ENCODE results near the gene EIPR1. TPM values are rescaled to one million over a fixed set of nuclear protein-coding genes. Genes with fewer than 3 reads are reported as not detected.

Gene EIPR1
- polyA plus RNA-seq, 2 of the 4 experiments (the other 2 are of a cell fraction), result 55.0 to 65.0 TPM

- H3K4me1 ChIP-seq, result peaks cover 5% of the 10 kb centered on the region; the same call in 2 of the 3 replicates
- no peak overlapping the region for H3K4me3 ChIP-seq
- H3K9me3 ChIP-seq, result no peaks in the 10 kb centered on the region
- ChIA-PET POLR2A (no interaction called here), CTCF (no interaction called here)
- FAIRE-seq (no peak), ATAC-seq (no peak), DNase-seq (ENCODE audit: low read depth in 1 of 2, low spot score in 1 of 2) (no peak)
- no peak overlapping the region for H3K27ac ChIP-seq
- H3K4me2 ChIP-seq, result no peak overlapping the region
- WGBS (ENCODE audit: missing lambda C conversion rate), result 87% methylated on average over 11 of the region's 11 CpGs
- TF ChIP-seq FOSL2 (IDR thresholded peaks at IDR 0.05) (no peak), FOSL2 (CRISPR knock-in tag; IDR thresholded peaks at IDR 0.05) (no peak), EP300 (IDR thresholded peaks at IDR 0.05) (no peak), CHD2 (IDR thresholded peaks at IDR 0.05; ENCODE audit: low read length, partially characterized antibody) (no peak), E2F6 (IDR thresholded peaks at IDR 0.05; ENCODE audit: borderline replicate concordance, low read depth) (no peak)
These were observed 173.4 kb downstream of the EIPR1 start for GRCh38 chr2:3204031-3204821.

GRCh38 chr2:3203497-3204019 lies 174.1 kb downstream of the EIPR1 start:
- ChIA-PET POLR2A (no interaction called here), CTCF (no interaction called here)
- no peak overlapping the region for H3K4me3 ChIP-seq
- H3K4me1 ChIP-seq, result peaks cover 10% of the 10 kb centered on the region; the same call in 2 of the 3 replicates
- ATAC-seq (no peak), FAIRE-seq (no peak), DNase-seq (ENCODE audit: low read depth in 1 of 2, low spot score in 1 of 2) (no peak)
- H3K27ac ChIP-seq, result no peak overlapping the region
- WGBS (ENCODE audit: missing lambda C conversion rate), result 94% methylated on average over 16 of the region's 16 CpGs
- TF ChIP-seq RCOR1 (IDR thresholded peaks at IDR 0.05; ENCODE audit: low read depth, low read length), result no peak
- TF ChIP-seq FOSL2 (IDR thresholded peaks at IDR 0.05), result no peak
- TF ChIP-seq FOSL2 (CRISPR knock-in tag; IDR thresholded peaks at IDR 0.05), result no peak
- TF ChIP-seq KDM1A (IDR thresholded peaks at IDR 0.05; ENCODE audit: low read depth), result no peak
- no peak for TF ChIP-seq NPAS2 (CRISPR knock-in tag; IDR thresholded peaks at IDR 0.05; ENCODE audit: borderline replicate concordance)
- H3K4me2 ChIP-seq, result no peak overlapping the region
- no peaks in the 10 kb centered on the region for H3K9me3 ChIP-seq

- Histone ChIP-seq H3K27ac (no peak overlapping the region), H3K4me1 (peaks cover 10% of the 10 kb centered on the region; the same call in 2 of the 3 replicates), H3K4me3 (no peak overlapping the region), H3K4me2 (no peak overlapping the region), H3K9me3 (no peaks in the 10 kb centered on the region)
- ChIA-PET CTCF (no interaction called here), POLR2A (no interaction called here)
- no peak for FAIRE-seq
- DNase-seq (ENCODE audit: low read depth in 1 of 2, low spot score in 1 of 2), result no peak
- WGBS (ENCODE audit: missing lambda C conversion rate), result 93% methylated on average over 9 of the region's 9 CpGs
- no peak for TF ChIP-seq ATOH8 (CRISPR knock-in tag; IDR thresholded peaks at IDR 0.05; ENCODE audit: low read depth)
- TF ChIP-seq NFE2L2 (conservative IDR thresholded peaks at IDR 0.05; ENCODE audit: low read length), result no peak
- no peak for TF ChIP-seq CHD4 (IDR thresholded peaks at IDR 0.05; ENCODE audit: borderline replicate concordance)
- no peak for TF ChIP-seq FOSB (CRISPR knock-in tag; IDR thresholded peaks at IDR 0.05)
- no peak for TF ChIP-seq PHF8 (IDR thresholded peaks at IDR 0.05; ENCODE audit: borderline replicate concordance, low read depth)
- TF ChIP-seq RARB (CRISPR knock-in tag; IDR thresholded peaks at IDR 0.05), result no peak
- TF ChIP-seq ZNF302 (CRISPR knock-in tag; IDR thresholded peaks at IDR 0.05), result no peak
- no peak for TF ChIP-seq HOXA7 (CRISPR knock-in tag; IDR thresholded peaks at IDR 0.05)
- no peak for TF ChIP-seq ZC3H11A (IDR thresholded peaks at IDR 0.05)
- no peak for TF ChIP-seq ZSCAN20 (CRISPR knock-in tag; IDR thresholded peaks at IDR 0.05)
- TF ChIP-seq E2F6 (IDR thresholded peaks at IDR 0.05; ENCODE audit: borderline replicate concordance, low read depth), result no peak
- TF ChIP-seq HOXB13 (CRISPR knock-in tag; IDR thresholded peaks at IDR 0.05; ENCODE audit: low read depth), result no peak
- TF ChIP-seq CBX2 (IDR thresholded peaks at IDR 0.05; ENCODE audit: borderline replicate concordance, low read depth), result no peak
- no peak for TF ChIP-seq TP53 (CRISPR knock-in tag; IDR thresholded peaks at IDR 0.05)
- TF ChIP-seq MAZ (IDR thresholded peaks at IDR 0.05; ENCODE audit: borderline replicate concordance, low read depth, low read length), result no peak
- no peak for TF ChIP-seq KDM5A (IDR thresholded peaks at IDR 0.05)
- TF ChIP-seq EHF (CRISPR knock-in tag; IDR thresholded peaks at IDR 0.05), result no peak
- no peak for ATAC-seq
These were observed 174.7 kb downstream of the EIPR1 start for GRCh38 chr2:3202926-3203325.
